ENCODE data around the gene CCZ1.
"Not testable (repeated sequence)": the region's sequence is repeated elsewhere in the genome, so short reads cannot be mapped to it uniquely, and the experiment has no call there.

Gene CCZ1

DNA sequence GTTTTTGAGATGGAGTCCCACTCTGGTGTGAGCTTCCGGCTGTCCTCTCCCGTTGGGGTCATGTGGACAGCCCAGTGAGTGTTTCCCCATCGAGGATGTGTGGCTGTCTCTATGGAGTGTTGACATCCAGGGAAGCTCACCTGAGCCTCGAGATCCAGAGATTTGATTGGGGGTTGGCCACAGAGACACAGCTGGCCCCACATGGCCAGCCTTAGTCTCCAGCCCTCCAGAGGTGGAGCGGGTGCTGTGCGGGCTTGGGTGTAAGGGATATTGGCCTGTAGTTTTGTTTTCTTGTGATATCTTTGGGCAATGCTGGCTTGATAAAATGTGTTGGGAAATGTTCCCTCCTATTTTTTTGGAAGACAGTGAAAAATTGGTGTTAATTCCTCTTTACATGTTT lies 18.0 kb downstream of the CCZ1 start:
- not testable (repeated sequence) for DNase-seq

GRCh38 chr7:5924180-5924579 lies 25.6 kb downstream of the CCZ1 start:
- not testable (repeated sequence) for DNase-seq

GRCh38 chr7:5924630-5925029 lies 26.1 kb downstream of the CCZ1 start:
- DNase-seq, result not testable (repeated sequence)

DNA sequence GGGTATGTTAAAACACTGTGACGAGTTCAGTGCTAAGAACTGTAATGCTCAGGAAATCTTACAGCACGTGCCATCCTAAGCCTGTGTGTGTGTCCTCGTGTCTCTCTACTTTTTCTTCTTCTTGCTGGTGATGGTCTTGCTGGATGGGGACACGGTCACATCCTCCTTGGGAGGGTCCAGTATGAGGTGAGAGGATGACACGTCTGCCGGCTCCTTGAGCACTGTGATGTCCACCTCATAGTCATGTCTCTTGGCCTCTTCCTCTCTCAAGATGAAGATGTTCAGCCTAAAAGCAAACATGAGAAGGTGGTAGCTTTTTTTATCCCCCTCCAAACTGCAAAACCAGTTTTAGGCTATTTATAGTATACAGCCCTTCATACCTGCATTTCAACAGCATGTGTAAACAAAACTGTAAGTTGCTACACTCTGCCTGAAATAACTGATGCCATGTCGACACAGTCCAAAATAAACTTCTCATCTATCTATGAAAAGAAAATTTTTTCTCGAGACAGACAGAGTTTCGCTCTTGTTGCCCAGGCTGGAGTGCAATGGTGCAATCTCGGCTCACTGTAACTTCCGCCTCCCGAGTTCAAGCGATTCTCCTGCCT lies 27.8 kb downstream of the CCZ1 start:
- not testable (repeated sequence) for DNase-seq

GRCh38 chr7:5930290-5930689 lies 31.8 kb downstream of the CCZ1 start:
- not testable (repeated sequence) for DNase-seq

GRCh38 chr7:5931250-5931649 lies 32.7 kb downstream of the CCZ1 start:
- DNase-seq, result not testable (repeated sequence)

- not testable (repeated sequence) for DNase-seq
These were observed 33.5 kb downstream of the CCZ1 start for GRCh38 chr7:5931905-5932644.

DNA sequence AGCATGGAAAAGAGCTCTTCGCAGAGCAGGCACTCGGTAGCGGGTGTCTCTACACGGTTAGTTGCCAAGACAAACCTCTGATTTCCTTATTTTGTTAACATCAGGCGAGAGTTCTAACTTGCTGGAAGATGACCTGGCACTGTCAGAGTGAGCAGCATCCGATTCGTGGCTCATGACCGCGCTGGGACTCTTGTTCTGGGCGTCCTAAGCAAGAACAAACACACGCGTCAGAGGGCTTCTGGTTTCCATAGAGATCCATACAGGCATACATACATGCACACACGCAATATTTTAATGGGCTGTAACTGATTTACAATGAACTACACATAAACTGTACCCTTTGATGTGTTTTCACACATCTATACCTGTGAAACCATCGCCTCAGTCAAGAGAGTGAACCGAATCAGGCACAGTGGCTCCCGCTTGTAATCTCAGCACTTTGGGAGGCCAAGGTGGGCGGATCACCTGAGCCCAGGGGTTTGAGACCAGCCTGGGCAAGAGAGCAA lies 36.5 kb downstream of the CCZ1 start:
- DNase-seq, result not testable (repeated sequence)

DNA sequence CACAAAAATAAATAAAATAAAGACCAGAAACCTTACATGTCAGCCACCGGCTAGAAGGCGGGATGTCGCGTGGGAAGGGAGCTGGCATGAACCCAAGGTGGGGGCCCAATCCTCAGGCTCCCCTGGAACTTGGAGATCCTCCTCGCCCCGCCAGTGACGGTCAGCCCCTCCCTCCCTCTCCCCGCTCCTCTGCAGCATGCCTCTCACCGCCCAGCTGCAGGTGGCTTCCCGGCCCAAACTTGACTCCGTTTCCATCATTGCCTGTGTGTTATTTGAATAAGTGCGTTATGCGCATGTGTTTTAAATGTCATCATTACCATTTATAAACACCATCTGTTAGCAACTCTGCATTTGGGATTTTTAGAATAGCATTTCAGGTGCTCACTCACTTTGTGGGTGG lies 64.7 kb downstream of the CCZ1 start:
- DNase-seq, result not testable (repeated sequence)

- DNase-seq, result not testable (repeated sequence)
These were observed 65.3 kb downstream of the CCZ1 start for GRCh38 chr7:5963810-5964209.

DNA sequence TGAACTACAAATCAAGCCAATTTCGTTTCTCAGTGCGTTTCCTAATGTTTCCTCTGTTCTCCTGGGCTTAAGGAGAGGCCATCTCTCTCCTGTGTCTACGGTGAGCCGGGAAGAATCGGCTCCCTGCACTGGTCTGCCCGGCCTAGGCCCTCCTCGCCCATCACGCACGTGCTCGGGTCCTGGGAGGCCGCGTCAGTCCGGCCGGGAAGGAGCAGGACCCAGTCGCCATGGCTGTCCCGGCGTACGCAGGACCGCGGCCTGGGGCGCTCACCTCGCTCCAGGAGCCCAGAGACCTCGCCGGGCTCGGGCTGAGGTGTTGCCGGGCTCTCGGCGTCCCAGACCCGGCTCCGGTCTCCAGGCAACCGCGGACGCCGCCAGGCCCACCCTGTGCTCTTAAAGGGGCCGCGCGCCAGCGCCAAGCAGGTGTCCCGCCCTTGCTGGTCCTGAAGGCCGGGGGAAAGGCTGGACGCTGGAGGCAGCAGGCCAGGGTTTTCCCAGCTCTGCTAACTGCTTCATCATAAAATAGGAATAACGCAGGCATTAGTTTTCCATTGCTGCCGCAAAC lies 71.9 kb downstream of the CCZ1 start, which contains the start of gene RSPH10B:
Gene RSPH10B (minus strand): TSS at position 343 of the 565 bp plus-strand sequence. CDS start 3,573 bp downstream, outside the sequence.
- not testable (repeated sequence) for DNase-seq

- not testable (repeated sequence) for DNase-seq
These were observed 75.0 kb downstream of the CCZ1 start for GRCh38 chr7:5973580-5973979.
